ENCODE results near the gene P2RX5.

DNA sequence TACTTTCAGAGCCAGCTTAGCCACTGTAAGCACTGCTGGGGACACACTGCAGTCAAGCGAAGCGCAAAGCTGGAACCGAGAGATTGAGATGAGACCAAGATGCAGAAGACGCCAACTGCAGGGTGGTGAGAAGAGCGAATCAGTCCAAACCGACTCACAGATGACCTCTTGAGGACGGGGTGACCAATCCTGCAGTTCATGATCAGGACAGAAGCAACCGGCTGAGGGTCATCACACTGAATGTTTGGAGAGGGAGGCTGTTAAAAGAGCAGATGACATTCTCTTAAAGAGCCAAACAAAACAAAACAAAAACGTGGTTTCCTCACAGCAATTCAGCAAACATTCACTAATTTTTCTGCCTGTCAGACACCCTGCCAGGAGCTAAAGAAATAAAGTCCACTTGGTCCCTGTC, 36.3 kb upstream of the P2RX5 start:
- TF ChIP-seq, protein P1, sequence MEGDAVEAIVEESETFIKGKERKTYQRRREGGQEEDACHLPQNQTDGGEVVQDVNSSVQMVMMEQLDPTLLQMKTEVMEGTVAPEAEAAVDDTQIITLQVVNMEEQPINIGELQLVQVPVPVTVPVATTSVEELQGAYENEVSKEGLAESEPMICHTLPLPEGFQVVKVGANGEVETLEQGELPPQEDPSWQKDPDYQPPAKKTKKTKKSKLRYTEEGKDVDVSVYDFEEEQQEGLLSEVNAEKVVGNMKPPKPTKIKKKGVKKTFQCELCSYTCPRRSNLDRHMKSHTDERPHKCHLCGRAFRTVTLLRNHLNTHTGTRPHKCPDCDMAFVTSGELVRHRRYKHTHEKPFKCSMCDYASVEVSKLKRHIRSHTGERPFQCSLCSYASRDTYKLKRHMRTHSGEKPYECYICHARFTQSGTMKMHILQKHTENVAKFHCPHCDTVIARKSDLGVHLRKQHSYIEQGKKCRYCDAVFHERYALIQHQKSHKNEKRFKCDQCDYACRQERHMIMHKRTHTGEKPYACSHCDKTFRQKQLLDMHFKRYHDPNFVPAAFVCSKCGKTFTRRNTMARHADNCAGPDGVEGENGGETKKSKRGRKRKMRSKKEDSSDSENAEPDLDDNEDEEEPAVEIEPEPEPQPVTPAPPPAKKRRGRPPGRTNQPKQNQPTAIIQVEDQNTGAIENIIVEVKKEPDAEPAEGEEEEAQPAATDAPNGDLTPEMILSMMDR (conservative IDR thresholded peaks at IDR 0.05 in 1 of 2, IDR thresholded peaks at IDR 0.05 in 1 of 2; ENCODE audit: low read depth in 1 of 2, low read length in 2 of 2), result no peak
- TF ChIP-seq EZH2 (IDR thresholded peaks at IDR 0.05; ENCODE audit: low read length, missing control alignments), result no peak
